KMS-11 (cell line): ENCODE measurements around the gene KRABD2.
A peak's percentile ranks its signal among the peaks of the same experiment; 100 is the strongest.
"Not testable (repeated sequence)": the region's sequence is repeated elsewhere in the genome, so short reads cannot be mapped to it uniquely, and the experiment has no call there.

ENCODE experiments used
- H2AFZ ChIP-seq: fragments of 200-600 bp; sonication (generic); 2 replicates; pipeline ENCODE4 v1.6.1; 2016; ENCODE audit warnings: antibody characterized with exemption, mixed run types, low read depth
- H3K27ac ChIP-seq: fragments of 200-600 bp; sonication (generic); 2 replicates; pipeline ENCODE4 v1.6.1; 2016; ENCODE audit warnings: mild to moderate bottlenecking, mixed run types
- H3K27me3 ChIP-seq: fragments of 200-600 bp; sonication (generic); 2 replicates; pipeline ENCODE4 v1.6.1; 2017; ENCODE audit warnings: mild to moderate bottlenecking, low read depth, mixed run types, moderate library complexity; ENCODE audit not compliant: insufficient read depth
- H3K36me3 ChIP-seq: fragments of 200-600 bp; sonication (generic); 2 replicates; pipeline ENCODE4 v1.6.1; 2017; ENCODE audit warnings: mild to moderate bottlenecking, mixed run types; ENCODE audit not compliant: insufficient read depth
- H3K4me1 ChIP-seq: fragments of 200-600 bp; sonication (generic); 2 replicates; pipeline ENCODE4 v1.6.1; 2016; ENCODE audit warnings: mild to moderate bottlenecking, low read depth, mixed run types; ENCODE audit not compliant: poor library complexity, severe bottlenecking
- H3K4me2 ChIP-seq: fragments of 200-600 bp; sonication (generic); 2 replicates; pipeline ENCODE4 v1.7.0; 2016; ENCODE audit warnings: mild to moderate bottlenecking, mixed run types
- H3K4me3 ChIP-seq: fragments of 200-600 bp; sonication (generic); IDR thresholded peaks from 2 replicates; pipeline ENCODE4 v1.6.1; 2017; ENCODE audit warnings: low read depth, low read length, mixed read lengths; ENCODE audit not compliant: insufficient read depth
- H3K79me2 ChIP-seq: fragments of 200-600 bp; sonication (generic); 2 replicates; pipeline ENCODE4 v1.6.1; 2016; ENCODE audit warnings: low read depth, mixed run types; ENCODE audit not compliant: insufficient read depth
- H3K9ac ChIP-seq: fragments of 200-600 bp; sonication (generic); 2 replicates; pipeline ENCODE4 v1.6.1; 2016; ENCODE audit warnings: mild to moderate bottlenecking, mixed run types
- H4K20me1 ChIP-seq: fragments of 200-600 bp; sonication (generic); 2 replicates; pipeline ENCODE4 v1.6.1; 2016; ENCODE audit warnings: mild to moderate bottlenecking, mixed run types; ENCODE audit not compliant: insufficient read depth
- CTCF ChIP-seq: fragments of 200-600 bp; sonication (generic); conservative IDR thresholded peaks from 2 replicates; pipeline ENCODE4 v1.6.1; 2017; ENCODE audit warnings: low read depth, mild to moderate bottlenecking, antibody characterized with exemption, low read length, moderate library complexity, mixed read lengths

KRABD2 gene

GRCh38 chr17:8382052-8382879 lies 5.8 kb upstream of the KRABD2 start:
- Histone ChIP-seq H3K79me2 (peaks cover 25% of the 10 kb centered on the region), H3K4me1 (peaks cover 4% of the 10 kb centered on the region)
- TF ChIP-seq CTCF = no peak

GRCh38 chr17:8380049-8380448 lies 3.5 kb upstream of the KRABD2 start:
- no peaks in the 10 kb centered on the region for H4K20me1 ChIP-seq
- peaks cover 25% of the 10 kb centered on the region for H3K79me2 ChIP-seq
- no peak overlapping the region for H3K4me2 ChIP-seq
- H3K9ac ChIP-seq = no peak overlapping the region
- H3K27me3 ChIP-seq = no peaks in the 10 kb centered on the region
- no peaks in the 10 kb centered on the region for H3K36me3 ChIP-seq
- no peak overlapping the region for H3K4me3 ChIP-seq
- no peak for TF ChIP-seq CTCF
- peaks cover 4% of the 10 kb centered on the region for H3K4me1 ChIP-seq
- H2AFZ ChIP-seq = no peak overlapping the region
- no peak overlapping the region for H3K27ac ChIP-seq

More at GRCh38 chr17:8382052-8382879, 5.8 kb upstream of the KRABD2 start:
- Histone ChIP-seq H3K9ac (peak overlapping the region; percentile 71; the same call in 1 of the 2 replicates), H3K27ac (peak overlapping the region; percentile 52), H3K27me3 (no peaks in the 10 kb centered on the region), H3K4me3 (no peak overlapping the region), H4K20me1 (no peaks in the 10 kb centered on the region), H3K36me3 (no peaks in the 10 kb centered on the region), H2AFZ (no peak overlapping the region), H3K4me2 (peak overlapping the region; percentile 39; the same call in 1 of the 2 replicates)

- not testable (repeated sequence) for H4K20me1 ChIP-seq, H3K4me1 ChIP-seq, H3K27ac ChIP-seq, H3K27me3 ChIP-seq, H3K9ac ChIP-seq, H3K36me3 ChIP-seq, H3K4me2 ChIP-seq, H2AFZ ChIP-seq, H3K4me3 ChIP-seq
- peaks cover 25% of the 10 kb centered on the region for H3K79me2 ChIP-seq
These were observed 1.6 kb upstream of the KRABD2 start for GRCh38 chr17:8378117-8378516.

- no peak for TF ChIP-seq CTCF
- H3K4me3 ChIP-seq = no peak overlapping the region
- H3K79me2 ChIP-seq = peaks cover 22% of the 10 kb centered on the region
- H3K4me1 ChIP-seq = peaks cover 4% of the 10 kb centered on the region
- no peaks in the 10 kb centered on the region for H3K27me3 ChIP-seq
- no peak overlapping the region for H2AFZ ChIP-seq
- no peak overlapping the region for H3K4me2 ChIP-seq
- H4K20me1 ChIP-seq = no peaks in the 10 kb centered on the region
- H3K36me3 ChIP-seq = no peaks in the 10 kb centered on the region
- no peak overlapping the region for H3K9ac ChIP-seq
- no peak overlapping the region; the same call in 1 of the 2 replicates for H3K27ac ChIP-seq
These were observed 918 bp upstream of the KRABD2 start for GRCh38 chr17:8377422-8377821.

- Histone ChIP-seq H3K36me3 (no peaks in the 10 kb centered on the region), H3K4me3 (no peak overlapping the region), H3K27ac (no peak overlapping the region), H3K27me3 (no peaks in the 10 kb centered on the region), H3K4me1 (peaks cover 4% of the 10 kb centered on the region), H3K9ac (no peak overlapping the region), H2AFZ (no peak overlapping the region), H3K79me2 (0 out of 2 replicates have a peak, but pooled peaks cover 8% of the 10 kb centered on the region), H3K4me2 (peak overlapping the region; percentile 17; the same call in 1 of the 2 replicates), H4K20me1 (no peaks in the 10 kb centered on the region)
- no peak for TF ChIP-seq CTCF
These were observed 705 bp downstream of the KRABD2 start for GRCh38 chr17:8375738-8376259.

GRCh38 chr17:8373856-8374255 lies 2.6 kb downstream of the KRABD2 start:
- H3K4me3 ChIP-seq, H3K27ac ChIP-seq, H2AFZ ChIP-seq, H3K36me3 ChIP-seq, H3K79me2 ChIP-seq, H3K4me1 ChIP-seq, H4K20me1 ChIP-seq, H3K9ac ChIP-seq, H3K4me2 ChIP-seq, H3K27me3 ChIP-seq: not testable (repeated sequence)
